GM19023 (cell line): Measurements from ENCODE around the gene MFSD6.
A peak's percentile ranks its signal among the peaks of the same experiment; 100 is the strongest.
"Not testable (repeated sequence)": the region's sequence is repeated elsewhere in the genome, so short reads cannot be mapped to it uniquely, and the experiment has no call there.

ENCODE experiments used
- ATAC-seq: cut with Tn5 transposase; IDR thresholded peaks from one replicate; pipeline ENCODE4 v1.9.1; 2021; ENCODE audit warnings: mild to moderate bottlenecking, moderate library complexity; ENCODE audit not compliant: unreplicated experiment

The MFSD6 gene

DNA sequence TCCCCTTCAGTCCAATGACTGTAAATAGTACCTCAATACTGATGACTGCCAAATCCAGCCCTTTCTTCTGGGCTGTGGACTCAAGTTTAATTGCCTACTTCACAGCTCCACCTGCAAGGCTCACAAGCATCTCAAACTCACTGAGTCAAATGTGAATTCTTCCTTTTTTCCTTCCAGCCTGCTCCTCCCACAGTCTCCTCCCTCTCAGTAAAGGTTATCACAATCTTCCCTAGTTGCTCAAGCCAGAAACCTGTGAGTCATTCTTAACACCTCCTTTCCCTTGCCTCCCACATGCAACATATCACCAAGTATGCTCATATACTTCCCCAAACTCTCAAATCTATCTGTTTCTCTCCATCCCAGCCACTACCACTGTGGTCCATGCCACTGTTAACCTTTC is 3.7 kb upstream of the MFSD6 start:
- ATAC-seq: no peak

DNA sequence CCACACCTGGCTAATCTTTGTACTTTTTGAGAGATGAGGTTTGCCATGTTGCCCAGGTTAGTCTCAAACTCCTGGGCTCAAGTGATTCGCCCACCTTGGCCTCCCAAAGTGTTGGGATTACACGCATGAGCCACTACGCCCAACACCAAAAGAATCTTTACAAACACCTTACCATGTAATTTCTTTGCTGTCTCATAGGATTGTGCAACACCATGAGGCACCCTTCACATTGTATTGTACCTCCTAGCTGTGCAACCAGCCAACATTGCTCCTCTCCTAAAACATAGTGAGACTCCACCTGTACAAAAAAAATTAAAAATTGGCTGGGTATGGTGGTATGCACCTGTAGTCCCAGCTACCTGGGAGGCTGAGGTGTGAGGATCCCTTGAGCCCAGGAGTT is 3.1 kb upstream of the MFSD6 start:
- no peak for ATAC-seq

DNA sequence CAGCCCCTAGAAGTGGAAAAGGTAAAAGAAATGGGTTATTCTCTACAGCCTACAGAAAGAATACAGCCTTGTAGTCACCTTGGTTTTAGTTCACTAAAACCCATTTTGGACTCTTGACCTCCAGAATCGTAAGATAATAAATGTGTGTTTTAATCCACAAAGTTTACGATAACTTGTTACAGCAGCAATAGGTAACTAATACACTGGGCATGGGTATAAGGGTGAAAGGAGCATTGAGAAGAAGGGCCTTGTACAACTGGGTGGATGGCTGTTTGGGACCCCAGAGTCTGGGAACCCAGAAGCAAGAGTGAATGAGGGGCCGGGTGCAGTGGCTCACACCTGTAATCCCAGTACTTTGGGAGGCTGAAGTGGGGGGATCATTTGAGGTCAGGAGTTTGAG is 2.2 kb upstream of the MFSD6 start:
- no peak for ATAC-seq

DNA sequence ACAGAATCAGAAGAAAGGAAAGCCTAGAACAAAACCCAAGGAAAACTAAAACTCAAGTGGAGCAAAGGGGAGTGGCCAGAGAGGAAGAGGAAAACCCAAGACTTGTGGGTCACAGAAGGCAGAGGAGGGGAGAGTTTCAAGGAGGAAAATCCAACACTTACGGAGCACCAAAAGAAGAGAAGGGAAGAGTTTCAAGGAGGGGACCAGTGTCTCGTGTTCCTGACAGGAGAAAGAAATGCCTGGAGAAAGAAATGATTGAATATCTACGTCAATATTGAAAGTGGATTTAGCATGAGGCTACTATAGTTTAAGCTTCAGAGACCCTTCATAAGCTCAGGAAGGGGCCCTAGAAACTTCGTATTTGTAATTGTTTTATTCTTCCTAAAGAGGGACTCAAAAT is 1.4 kb upstream of the MFSD6 start:
- no peak for ATAC-seq

DNA sequence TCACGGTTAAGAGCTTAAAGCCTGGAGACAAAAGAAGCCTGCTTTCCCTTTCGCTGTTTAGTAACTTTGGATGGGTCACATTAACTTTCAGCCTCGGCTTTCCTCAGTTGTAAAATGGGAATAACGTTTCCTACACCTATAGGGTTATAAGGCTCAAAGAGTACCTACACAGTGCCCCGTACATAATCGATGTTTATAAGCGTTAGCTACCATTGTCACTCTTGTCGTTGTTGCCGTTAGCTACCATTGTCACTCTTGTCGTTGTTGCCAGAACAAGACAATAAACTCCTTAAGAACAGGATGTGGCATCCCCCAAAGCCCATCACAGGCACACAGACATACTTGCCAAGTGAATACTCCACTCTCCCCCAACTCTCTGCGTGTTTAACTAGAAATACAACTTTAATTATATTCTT is 901 bp upstream of the MFSD6 start:
- no peak for ATAC-seq

DNA sequence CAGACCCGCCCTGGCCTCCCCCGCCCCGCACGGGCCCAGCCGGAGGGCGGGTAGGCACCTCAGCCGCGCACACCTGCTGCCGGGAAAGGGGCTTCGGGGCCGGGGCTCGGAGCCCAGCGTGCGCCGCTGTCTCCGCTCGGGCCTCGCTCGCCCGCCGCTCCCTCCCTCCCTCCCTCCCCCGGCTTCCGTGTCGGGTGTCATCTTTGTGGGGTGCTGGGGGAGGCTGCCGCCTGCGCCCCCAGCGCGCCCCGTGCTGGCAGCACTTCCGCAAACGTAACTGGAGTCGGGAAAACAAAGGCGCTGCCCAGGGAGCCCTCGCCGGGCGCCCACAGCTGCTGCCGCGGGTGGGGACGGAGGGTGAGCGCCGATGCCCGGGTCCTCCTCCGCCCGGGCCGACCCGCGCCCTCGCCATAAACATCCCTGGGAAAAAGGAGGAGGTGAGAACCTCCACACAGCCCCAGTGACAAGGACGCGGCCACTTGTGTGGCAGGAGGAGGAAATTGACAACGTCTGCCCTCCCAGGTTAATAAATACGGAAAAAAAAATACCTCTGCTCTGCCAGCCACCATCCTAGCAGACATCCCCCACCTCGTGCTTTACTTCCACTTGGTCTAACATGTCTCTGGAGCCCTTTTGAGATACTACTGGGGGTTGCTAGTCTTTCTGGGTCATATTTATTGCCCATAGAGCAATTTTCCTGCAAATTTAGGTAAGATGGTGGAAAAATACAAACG is 550 bp downstream of the MFSD6 start:
- peak; percentile 64 for ATAC-seq

DNA sequence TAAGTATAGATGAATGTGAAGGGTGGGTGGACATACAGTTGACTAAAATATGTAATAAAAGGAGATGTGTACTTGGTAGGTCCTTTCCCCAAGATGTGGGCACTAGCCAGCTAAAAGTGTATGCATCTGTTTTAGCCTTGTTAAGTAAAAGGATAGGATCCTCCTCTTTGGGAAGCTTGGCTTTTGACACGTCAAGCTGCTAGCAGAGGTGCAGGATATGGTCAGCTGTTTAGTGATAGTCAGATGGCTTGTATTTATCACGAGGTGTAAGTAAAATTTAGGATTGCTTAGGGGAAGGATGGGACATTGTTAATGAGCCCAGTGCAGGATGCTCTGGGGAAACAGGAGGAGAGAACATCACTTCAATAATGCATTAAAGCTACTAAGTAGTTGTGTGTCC is 1.5 kb downstream of the MFSD6 start:
- no peak for ATAC-seq

DNA sequence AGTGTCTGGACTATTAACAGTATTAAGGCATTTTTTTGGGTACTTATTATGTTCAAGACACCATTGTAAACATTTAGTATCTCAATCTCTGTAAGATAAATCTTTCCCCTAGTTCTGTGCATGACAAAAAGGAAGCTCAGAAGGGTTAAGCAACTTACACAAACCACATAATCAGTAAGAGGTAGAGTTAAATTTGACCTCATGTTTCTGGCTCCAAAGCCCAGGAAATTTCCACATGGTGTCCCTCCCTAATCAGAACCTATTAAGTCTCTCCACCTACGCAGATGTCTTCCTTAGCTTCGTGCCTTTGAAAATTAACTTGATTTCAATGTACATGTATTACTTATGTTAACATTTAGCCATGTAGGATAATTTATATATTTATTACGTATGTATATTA is 2.0 kb downstream of the MFSD6 start:
- ATAC-seq: no peak

DNA sequence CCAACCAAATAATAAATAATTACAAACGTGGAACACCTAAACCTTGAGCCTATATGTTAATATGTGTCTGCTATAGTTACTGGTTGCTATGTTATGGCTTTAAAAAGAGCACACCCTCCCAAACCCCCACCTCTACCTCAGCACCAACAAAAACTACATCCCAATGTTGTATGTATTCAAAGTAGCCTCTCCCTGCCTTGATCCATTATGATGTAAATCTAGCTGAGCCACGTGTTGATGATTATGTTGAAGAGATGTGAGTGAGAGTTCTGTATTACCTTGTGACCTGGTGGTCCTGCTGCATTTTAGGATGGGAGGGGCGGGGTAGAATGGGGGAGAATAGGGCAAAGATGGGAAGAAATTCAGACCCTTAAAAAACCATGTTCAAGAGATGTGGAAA is 4.8 kb downstream of the MFSD6 start:
- no peak for ATAC-seq

DNA sequence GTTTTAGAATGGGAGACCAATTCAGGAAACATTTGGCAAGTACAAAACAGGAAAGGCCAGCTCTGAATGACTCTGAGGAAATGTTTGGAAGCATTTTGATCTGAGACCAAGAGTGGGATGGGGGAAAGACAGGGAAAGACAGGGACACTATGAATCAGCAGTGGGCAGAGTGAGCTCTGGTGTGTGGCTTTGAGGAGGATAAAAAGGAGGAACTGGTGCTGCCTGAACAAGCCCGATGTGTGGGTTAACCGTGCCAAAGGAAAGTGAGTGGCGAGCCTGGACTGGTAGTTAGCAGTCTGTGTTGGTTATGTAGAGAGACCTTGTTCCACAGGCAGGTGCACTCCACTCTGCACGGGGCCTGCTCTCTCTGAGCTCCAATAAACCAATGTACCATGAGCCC is 5.3 kb downstream of the MFSD6 start:
- no peak for ATAC-seq

DNA sequence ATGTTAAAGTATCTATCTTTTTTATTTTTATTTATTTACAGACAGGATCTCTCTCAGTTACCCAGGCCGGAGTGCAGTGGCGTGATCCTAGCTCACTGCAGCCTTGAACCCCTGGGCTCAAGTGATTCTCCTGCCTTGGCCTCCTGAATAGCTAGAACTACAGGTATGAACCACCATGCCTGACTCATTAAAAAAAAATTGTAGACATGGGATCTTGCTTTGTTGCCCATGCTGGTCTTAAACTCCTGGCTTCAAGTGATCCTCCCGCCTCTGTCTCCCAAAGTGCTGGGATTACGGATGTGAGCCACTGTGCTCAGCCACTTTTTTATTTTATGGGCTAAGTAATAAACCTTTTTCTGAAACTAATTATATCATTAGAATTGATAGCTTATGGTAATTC is 7.1 kb downstream of the MFSD6 start:
- ATAC-seq: no peak

DNA sequence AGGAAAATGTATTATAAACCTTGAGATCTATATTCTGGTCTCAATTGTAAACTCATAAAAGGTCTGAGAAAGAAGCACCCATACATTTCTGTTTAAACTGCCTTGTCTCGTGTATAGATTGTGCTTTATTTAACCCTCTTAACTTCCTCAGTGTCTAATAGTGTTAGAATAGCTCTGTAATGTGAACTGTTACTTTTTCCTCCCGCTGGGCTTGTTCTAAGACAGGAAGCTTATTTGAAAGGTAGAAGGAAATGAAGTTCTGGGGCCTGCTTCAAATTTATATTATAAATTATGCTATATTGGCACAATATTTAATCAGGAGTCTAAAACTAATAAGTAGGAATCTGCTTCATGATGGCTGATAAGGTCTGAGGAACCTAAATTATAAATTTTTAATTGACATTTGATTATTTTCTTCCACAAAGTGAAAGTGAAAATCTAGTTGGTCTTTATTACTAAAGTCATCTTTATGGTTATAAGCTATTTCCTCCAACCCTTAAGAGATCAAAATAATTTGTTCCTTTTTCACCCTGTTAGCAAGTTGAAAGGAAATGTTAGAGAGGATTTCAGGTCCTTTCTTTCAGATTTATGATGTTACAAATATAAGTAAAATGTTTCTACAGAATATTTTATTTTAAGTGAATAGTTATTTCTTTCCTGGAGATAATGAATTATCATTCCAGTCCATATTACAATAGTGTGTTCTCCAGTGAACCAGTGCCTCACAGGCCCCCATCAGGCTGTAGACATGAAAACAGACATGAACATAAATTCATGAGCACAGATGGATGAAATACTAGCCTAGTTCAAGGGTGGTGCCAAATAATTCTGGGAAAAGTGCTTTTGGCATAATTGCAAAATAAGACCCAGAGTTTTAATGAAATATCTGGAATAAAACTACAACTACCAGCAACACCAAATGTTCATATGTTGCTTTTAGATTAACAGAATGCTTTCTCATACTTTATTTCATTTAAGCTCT is 7.9 kb downstream of the MFSD6 start:
- ATAC-seq: no peak

DNA sequence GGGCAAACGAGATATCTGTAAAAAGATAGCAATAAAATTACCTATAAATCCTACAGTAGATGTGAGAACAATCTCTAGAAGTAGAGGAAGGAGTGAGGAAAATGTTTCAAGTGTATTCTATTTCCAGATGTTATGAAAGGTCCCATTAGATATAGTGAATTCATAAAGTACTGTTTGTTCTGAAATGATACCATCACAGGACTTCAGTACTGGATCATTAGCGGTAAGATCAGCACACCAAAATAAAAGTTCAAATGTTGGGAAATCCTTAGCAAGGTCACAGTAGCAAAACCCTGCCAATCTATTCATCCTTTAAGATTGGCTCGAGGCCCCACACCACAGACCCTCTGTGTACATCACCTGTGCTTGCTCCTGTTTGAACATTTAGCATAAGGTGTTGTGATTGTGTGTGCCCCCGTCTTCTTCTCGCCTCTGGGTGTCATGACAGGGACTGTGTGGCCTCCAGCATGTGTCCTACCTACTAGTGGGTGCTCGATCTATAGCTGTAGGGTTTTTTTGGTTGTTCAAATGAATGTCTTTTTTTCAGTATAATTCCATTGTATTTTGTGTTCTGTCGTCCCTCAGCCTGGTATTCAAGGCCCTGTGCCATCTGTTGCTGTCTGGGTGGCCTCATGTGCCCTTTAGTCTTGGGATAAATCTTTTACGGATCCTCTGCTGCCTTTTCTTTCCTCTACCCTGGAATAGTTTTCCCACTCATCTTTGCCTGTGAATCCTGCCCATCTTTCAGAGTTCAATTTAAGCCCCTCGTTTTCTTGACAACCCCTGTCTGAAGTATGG is 9.1 kb downstream of the MFSD6 start:
- ATAC-seq: no peak

DNA sequence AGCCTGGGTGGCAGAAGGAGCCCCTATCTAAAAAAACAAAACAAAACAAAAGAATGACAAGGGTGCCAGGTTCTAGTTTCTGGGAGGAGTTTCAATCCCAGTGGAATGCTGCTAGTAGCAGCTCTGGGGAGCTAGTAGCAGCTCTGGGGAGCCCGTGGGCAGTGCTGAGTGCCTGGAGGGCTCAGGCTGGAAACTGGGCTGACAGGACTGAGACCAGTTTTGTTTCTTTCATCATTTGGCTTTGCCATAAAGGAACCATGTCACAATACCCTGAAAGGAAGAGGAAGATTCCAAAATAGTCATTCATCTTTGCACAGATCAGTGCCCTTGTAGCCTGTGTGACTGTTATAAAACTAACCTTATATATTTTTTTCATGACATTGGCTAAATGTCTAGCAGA is 10.6 kb downstream of the MFSD6 start:
- no peak for ATAC-seq

DNA sequence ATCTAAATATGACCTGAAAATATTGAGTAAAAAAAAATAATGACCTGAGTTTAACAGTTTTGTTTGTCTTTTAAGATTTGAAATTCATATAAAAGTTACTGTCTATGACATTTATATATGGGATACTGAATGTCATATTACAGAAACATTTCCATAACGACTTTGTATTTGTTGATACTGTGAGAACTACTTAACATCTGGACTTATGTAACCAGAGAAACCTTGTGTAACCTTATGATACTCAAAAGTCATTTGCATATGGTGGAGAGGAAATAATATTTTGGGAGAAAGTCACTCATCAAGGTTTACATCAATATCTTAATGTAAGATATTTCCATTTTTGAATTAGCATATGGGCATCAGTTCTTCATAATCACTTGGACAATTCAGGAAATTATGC is 12.6 kb downstream of the MFSD6 start:
- ATAC-seq: no peak

DNA sequence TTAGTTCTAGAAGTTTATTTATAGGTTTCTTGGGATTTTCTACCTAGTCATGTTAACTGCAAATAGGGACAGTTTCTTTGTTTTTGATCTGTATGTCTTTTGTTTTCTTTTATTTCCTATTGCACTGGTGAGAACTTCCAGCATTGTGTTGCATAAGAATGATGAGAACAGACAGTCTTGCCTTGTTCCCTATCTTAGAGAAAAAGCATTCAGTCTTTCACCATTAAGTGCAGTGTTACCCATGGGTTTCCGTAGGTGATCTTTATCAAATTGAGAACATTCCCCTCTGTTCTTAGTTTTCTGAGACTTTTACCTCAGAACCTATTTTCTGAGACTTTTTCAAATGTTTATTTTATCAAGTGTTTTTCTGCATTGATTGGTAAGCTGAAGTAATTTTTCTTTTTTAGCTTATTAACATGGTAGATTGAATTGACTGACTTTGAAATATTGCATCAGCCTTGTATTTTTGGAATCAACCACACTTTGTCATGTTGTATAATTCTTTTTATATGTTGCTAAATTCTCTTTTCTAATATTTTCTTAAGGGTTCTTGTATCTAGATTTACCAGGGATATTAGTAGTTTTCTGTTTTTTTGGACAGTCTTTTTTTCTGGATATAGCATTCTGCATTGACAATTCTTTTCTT is 17.2 kb downstream of the MFSD6 start:
- ATAC-seq: no peak

DNA sequence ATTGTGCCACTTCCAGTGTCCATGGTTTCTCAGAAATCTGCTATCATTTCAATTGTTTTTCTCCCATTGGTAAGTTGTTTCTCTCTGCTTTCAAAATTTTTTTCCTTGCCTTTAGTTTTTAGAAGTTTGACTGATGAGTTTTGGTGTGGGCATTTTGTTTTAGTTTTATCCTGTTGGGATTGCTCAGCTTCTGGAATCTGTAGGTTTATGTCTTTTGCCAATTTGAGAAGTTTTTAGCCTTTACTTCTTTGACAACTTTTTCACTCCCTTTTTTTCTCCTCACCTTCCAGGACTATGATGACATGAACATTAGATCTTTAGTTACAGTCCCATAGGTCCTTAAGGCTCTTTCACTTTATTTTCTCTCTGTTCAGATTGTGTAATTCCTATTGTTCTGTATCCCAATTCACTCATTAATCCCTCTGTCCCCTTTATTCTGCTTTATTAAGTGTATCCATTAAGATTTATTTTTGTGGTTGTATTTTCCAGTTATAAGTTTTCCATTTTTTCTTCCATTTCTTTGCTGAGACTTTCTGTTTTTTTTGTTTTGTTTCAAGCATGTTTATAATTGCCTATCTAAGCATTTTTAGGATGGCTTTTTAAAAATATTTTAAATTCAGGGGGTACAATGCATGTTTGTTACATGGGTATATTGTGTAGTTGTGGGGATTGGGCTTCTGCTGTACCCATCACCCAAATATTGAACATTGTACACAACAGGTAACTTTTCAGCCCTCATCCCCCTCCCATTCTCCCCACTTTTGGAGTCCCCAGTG is 17.9 kb downstream of the MFSD6 start:
- no peak for ATAC-seq

DNA sequence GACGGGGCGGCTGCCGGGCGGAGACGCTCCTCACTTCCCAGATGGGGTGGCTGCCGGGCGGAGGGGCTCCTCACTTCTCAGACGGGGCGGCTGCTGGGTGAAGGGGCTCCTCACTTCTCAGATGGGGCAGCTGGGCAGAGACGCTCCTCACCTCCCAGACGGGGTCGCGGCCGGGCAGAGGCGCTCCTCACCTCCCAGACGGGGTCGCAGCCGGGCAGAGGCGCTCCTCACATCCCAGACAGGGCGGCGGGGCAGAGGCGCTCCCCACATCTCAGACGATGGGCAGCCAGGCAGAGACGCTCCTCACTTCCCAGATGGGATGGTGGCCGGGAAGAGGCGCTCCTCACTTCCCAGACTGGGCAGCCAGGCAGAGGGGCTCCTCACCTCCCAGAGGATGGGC is 22.7 kb downstream of the MFSD6 start:
- ATAC-seq: not testable (repeated sequence)

DNA sequence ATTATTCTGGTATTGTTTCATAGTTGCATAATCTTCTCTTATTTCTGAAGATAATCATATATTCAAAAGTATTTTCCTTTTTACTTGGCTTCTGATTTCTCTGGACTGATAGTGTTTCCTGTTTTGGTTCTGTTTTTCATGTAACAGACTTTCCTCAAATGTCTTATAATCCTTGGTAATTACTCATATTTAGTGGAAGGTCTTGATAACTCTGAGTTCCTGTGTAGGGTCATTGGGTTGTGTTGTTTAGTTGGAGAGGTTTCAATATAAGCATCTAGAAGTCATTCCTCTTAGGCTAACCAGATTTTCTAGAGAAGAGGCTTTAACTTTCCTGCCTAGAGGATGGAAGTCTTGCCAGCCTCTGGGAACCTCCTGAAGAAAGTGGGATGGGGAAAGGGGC is 23.8 kb downstream of the MFSD6 start:
- ATAC-seq: no peak

DNA sequence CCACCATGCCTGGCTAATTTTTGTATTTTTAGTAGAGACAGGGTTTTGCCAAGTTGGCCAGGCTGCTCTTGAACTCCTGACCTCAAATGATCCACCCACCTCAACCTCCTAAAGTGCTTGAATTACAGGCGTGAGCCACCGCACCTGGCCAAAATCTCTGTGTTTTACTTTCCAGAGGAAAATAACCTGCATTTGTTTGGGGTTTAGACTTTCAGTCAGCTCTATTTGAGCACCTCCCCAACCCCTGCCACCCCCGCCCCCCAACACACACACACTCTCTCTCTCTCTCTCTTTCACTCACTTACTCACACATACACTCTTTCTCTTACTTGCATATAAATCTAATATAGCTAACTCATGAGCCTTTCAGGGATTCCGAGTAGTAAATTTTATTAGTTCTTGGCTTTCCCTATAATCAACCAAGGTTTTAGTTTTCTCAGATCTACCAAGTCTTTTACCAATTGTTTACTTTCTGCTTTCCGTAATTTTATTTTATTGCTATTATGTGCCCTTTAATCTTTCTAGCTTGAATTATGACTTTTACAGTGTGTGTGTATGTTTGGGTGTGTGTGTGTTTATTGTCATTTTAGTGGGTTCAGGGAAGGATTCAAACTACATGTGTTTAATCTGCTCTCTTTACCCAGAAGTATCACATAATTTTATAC is 24.5 kb downstream of the MFSD6 start:
- no peak for ATAC-seq
